DMS53 treated with DMSO at 0.1 percent for 48 hours (cell line): ENCODE measurements around the gene ABHD5.

ENCODE experiments used
- DNase-seq: peaks from one replicate; lab custom pipeline; 2025; ENCODE audit not compliant: unreplicated experiment; lab: John Stamatoyannopoulos, UW

Gene ABHD5

DNA sequence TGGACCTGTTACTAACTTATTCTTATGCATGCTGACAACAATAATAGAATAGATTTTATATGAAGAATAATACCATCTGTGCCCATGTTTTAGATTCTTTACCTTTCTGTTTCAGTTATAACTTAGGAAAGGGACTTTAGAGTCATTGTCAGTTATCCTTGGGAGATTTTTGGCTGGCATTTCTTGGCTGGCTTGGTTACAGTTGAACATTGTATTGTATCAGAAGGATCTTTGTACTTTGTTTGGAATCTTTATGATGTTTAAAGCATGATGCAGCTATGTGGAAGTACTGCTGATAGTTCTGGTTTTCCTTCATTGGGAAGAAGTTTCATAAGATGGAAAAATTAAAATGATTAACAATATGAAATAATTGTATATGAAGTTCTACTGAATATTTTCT lies 19.9 kb downstream of the ABHD5 start:
- DNase-seq = no peak

DNA sequence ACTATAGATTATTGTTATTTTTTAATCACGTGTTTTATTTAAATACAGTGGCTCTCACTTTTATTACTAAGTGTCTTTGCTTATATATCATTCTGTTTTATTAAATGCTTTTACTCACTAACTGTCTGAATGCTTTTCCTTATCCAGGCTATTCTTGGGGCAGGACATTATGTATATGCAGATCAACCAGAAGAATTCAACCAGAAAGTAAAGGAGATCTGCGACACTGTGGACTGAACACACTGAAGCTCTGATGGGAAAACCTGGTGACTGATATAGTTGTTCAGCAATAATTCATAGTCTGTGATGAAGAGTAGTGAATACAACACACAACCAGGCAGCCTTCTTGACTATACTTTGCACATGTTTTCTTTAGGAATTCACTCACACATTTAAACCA lies 27.6 kb downstream of the ABHD5 start:
- no peak for DNase-seq

DNA sequence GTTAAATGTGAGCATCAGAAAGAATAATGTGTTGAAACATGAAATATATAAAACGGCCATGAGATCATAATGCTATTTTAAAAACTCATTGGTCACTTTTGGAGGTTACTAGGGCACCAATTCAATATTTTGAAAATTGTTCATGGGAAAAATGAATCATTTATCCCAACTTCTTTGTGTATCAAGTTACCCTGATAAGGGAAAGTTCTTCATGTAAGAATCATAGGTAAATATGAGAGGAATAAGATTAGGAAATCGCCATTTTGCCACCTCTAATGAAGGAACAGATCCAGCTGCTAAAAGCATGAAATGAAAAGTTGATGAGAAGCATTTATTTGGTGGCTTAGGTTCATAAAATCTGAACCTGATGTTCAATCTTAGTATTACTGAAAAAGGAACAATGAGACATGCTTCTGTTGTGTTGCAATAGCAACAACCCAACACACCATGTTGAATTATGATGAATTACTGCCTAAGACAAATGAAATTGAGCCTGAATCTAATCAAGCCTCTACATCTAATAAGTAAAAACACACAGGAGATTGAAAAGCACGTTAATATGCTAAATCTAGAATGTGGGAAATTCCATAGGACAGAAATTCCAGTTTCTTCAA lies 32.5 kb downstream of the ABHD5 start:
- no peak for DNase-seq

DNA sequence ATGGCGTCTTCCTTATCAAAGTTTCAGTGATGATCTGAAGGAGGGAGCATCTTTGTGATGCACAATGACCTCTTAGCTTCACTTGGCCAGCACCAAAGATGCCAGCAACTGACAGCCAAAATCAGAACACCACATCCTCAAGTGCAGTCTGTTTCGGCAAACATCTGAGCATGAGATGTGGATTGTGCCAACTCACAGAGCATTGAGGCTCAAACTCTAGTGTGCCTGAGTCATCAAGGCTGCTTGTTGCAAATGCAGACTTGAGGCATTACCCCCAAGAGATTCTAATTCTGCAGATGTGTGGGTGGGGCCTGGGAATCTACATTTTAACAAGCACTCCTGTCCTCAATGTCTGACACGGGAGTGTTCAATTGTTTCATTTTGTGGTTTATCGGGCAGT lies 35.8 kb downstream of the ABHD5 start:
- DNase-seq = no peak

DNA sequence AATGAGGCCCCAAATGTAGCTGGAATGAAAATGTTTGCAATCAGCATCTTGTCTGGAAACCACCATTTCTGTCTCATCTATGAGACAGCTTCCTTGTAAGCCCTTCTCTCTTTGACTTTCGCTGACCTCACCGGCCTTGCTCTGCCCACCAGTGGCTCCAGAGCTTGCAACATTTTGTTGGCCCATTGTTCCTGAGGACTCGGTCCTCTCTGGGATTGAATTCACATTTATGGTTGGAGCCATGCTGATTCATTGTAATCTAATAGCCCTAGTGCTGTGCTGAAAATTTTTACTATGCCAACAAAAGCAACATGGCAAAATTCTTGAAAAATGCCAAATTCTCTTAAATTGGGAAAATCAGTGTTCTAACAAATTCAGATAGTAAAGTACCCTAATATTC lies 37.2 kb downstream of the ABHD5 start:
- DNase-seq = no peak

DNA sequence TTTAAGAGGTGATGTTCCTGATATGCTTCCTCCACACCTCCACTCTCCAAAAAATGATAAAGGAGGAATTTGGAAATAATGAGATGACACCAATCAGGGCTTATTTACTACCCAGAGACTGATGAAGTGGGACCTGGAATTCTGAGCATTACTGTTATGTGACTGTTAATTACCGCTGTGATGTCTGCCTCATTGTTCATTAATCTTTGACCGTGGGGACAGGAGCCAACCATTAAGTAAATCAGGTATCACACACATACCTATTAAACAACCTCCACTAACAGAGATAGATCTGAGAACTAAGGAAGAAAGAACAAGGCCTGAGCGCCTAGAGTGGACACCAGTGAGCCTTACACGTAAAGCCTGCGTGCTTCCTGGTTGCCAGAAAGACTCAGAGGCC lies 37.7 kb downstream of the ABHD5 start:
- no peak for DNase-seq

DNA sequence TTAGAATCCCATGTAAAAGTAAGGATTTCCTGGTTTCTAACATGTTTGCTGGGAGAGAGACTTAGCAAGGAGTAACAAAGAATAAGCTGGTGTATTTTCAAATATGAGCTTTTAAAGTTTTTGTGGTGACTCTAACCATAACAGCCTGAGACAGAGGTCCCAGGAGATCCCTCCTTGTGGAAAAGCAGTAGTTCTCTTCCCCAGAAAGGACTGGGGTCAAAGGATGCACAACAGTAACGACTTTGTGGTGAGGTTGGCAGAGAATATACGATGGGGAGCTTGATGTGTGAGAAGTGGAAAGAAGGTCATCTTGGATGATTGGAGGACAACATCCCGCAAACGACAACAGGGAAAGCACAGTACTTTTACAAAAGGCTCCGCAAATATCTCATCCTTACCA lies 38.2 kb downstream of the ABHD5 start:
- no peak for DNase-seq

DNA sequence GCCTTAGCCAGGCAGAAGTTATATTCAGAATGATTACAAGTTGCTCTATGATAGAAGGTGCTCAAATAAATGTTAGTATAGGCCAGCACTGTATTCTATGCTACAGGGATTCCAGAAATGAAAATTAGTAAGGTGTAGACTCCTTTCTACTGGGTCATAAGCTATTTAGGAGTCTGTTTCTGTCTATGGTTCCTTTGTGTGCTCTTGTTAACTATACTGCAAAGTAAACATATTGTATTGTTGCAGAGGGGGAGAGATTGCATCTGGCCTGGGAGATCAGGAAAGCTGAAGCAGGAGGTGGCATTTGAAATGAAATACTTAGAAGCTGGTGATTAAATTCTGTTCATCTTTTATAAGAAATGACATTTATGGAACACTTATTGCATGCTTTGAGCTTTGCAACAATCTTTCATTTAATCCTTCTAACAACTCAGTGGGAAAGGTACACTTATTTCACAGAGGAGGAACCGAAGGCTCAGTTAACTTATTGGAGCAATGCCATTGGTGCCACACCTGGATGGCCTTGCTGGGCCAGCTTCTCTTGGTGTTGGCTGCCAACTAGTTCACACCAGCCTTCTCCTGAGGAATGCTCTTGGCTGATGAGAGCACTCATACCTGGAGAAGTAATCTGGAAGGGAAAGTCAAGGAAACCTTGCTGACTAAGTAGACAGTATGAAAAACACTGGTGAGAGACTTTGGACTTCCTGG lies 39.1 kb downstream of the ABHD5 start:
- no peak for DNase-seq

DNA sequence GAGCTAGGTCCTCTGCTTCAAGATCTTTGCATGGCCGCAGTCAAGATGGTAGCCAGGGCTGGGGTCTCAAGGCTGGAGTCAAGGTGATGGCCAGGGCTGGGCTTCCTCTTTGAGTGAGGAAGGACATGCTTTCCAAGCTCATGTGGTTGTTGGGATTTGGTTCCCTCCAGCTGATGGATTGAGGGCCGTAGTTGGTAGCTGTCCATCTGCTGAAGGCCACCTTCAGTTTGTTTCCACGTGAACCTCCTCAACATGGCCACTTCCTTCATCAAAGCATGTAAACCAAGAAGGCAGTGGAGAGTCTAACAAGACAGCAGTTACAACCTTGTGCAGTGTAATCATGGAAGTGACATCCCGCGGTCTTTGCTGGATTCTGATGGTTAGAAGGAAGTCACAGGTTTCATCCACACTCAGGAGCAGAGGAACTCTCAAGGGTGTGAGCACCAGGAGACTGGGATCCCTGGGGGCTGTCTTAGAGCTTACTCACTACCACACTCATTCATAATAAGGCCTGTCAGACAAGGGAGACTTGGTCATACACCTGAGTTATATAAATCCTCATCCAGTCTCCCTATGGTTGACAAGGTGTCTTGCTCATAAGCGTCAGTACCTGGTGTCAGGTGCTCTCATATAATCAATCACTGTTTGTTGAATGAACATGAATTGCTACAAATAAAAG lies 42.1 kb downstream of the ABHD5 start:
- no peak for DNase-seq

DNA sequence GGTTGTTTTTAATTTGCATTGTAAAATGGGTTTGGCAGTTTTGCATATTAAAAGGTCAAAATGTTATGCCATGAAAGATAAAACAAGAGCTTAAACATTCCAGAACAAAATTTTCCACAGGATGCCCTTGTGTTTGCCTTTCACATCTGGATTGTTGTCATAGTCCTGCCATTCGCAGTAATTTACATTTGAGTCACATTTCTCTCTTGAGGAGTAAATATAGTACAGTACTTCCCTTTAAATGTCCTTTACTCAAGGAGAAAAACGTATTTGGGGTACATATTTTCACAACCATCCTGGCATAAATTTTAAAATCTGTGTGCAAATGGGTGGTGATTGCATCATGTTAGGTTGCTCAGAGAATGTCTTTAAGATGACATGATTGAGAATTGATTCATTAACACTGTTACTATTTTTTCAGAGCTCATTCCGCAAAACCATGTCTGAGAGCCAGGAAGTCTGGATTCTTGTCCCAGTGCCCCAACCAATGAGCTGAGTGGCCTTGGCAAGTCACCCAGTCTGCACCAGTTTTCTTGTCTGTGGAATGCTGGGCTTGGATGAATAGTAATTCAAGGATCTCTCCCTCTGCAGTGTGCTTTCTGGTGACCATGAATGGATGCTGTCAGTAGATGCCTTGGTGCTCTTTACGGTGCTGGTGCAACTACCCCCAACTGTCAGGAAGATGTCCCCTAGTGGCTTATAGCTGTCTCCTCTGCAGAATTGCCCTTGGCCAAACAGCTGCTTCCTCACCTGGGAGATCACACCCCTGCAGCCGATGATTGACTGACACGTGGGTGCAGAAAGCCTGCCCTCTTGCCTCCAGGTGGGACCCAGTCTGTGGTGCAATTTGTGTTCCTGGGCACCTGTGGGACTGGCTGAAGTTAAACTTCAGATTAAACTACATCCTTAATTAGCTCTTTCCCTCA lies 43.0 kb downstream of the ABHD5 start:
- DNase-seq = no peak

DNA sequence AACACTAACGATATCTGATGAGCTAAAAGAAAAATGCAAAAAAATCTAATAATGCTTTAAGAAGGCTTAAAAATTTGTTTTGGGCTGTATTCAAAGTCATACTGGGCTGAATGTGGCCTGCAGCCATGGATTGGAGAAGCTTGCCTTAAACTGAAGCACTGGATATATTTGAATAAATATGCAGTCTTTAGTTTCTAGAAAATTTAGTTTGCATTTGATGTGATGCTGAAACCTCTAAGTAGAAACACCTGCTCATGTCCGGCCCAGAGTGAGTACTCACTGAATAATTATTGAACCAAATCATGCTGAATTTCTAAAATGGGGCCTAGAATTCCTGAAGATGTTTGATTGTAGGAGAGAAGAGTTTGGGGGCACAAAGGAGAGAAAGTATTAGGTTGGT lies 43.9 kb downstream of the ABHD5 start:
- DNase-seq = no peak

DNA sequence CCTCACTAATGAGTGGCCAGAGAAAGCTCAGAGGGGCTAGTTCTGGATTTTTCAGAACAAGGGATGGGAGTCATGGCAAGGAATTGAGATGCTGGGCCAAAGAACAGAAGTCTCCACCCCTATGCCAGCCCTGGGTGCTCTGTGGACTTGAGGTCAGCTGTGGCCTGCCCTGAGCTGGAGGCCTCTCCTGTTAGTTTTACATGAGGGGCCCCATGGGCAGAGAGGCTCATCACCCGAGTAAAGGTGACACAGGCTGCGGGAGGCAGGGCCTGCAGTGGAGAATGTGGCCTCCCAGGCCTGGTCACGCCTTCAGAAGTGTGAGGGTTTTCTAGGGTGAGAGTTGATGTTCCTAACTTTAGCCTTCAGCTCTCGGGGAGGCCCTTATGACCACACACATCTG lies 44.9 kb downstream of the ABHD5 start:
- no peak for DNase-seq

DNA sequence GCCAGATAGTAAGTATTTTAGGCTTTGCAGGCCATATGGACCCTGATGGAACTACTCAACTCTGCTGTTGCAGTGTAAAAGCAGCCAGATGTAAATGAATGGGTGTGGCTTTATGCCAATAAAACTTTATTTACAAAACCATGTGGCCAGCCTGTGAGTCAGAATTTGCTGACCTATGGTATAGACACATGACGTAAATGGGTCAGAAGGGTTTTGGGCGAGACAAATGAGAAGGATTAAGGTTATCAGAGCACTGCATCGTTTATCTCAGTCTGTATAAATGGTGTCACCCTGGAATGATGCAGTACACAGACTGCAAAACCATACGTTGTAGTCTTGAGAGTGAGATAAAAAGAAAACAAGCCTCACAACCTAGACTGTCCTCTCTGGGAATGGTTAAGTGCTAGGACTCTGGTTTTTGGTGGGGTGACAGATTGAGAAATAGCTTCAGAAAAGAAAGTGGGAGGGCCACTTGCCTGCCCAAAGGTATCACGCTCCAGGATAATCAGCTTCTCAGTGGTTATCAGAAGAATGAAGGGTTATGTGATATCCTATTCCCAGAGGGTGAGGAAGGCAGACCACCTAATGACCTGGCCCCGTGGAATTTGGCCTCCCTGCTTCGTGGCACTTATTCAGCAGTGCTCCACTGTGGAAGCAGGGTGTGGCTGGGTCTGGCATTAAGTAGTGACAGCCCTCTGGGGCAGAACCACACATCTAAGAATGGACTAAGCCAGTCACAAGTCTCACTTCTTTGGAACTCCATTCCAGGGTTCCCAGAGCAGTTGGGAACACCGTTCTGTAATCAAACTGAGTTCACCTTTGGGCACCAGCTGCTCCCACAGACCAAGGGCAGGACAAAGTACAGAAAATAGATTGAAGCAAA lies 46.1 kb downstream of the ABHD5 start:
- no peak for DNase-seq

DNA sequence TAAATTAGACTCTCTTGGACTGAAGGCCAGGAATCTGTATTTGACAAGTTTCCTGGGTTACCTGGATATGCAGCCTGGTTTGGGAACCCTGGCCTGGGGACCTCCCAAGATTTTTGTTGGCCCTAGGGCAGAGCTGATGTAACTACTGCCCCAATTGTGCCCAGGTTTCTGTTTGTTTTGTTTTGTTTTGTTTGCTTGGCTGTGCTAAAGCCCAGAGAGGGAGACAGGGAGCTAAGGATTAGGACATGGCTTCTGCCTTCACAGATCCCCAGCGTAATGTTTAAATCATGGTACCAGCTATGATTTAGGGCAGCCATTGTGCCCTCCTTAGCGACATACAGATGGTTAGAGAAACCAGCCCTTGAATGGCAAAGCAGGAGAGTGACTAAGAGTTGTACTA lies 47.6 kb downstream of the ABHD5 start:
- DNase-seq = no peak

DNA sequence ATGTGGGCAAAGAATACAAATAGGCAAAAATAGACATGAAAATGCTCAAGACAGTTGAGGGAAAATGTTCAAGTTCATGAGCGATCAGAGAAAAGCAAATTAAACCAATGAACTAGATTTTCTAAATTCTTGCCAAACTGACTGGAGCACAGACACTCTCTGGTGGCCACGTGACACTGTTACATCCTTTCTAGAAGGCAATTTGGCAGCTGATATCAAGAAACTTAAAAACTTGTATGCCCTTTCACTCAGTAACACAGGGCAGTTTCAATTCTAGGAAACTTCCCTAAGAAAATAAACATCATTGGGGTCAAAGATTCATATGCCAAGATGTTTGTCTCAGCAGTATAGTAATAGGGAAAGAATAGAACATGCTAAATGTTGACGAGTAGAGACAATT lies 52.2 kb downstream of the ABHD5 start:
- DNase-seq = no peak

DNA sequence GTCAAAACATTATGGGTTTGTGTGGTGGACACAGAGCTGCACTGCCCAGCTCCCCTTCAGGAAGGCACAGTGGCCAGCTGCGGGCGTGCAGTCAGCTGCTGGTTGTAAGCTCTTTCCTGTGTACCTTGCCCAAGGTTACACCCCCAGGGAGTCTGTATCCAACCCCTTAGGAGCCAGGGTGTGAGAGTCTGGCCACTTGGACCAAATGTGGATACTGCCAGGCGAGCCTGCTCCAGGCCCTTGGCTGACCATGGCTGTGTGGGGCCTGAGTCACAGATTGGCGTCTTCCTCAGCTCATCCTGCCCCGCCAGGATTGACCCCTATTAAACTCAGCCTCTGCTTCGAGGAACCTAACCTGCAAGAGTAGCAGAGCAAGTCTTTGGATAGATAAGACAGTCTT lies 56.9 kb downstream of the ABHD5 start:
- no peak for DNase-seq

DNA sequence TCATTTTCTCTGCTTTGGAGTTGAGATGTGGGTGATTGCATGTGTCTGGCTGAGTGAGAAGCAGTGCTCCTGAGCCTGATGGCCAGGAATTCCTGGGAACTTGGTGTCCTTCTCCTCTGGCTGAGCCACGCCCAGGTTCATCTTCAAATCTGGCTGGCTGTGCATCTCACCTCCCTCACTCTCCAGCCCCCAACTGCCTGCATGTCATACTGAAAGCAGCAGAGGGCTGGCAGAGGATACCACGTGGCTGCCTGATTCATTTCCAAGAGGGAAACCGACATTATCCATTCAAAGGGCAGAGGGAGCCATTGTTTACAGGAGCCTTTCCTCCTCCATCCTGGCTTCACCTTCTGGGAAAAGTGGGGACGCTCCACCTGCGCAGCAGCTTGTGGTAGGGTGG lies 57.4 kb downstream of the ABHD5 start:
- no peak for DNase-seq

DNA sequence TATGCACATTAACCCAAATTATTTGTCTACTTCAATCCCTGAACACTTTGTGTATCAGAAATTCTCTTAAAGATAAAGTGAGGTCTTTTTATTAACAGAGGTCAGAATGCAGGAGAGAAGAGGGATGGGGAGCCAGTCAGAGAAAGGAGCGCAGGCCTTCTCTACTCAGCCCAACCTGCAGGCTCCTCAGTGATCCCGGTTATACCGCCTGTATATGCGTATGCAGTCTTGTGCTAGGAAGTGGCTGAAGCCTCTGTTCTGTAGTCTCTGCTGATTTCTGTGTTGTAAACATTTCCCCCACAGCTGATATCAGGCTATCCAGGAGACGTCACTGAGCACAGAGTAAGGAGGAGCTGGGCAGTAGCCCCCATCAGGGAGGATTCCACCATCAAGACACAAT lies 57.9 kb downstream of the ABHD5 start:
- no peak for DNase-seq

DNA sequence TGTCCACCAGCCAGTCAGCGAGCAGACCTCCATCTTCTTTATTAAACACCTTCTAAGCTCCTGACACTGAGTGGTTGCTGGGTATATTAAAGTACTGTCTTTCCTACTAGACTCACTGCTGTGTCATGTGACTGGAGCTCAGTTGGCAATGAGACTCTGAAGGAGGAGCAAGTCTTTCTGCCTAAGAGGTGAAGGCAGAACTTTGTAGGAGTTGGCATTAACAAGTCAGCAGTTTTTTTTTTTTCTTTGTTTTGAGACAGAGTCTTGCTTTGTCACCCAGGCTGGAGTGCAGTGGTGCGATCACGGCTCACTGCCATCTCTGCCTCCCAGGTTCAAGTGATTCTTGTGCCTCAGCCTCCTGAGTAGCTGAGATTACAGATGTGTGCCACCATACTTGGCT lies 62.2 kb downstream of the ABHD5 start:
- no peak for DNase-seq
